WTC11 (cell line): Measurements from ENCODE around the gene HHIP. TPM values are rescaled to one million over a fixed set of nuclear protein-coding genes. Genes with fewer than 3 reads are reported as not detected.

ENCODE experiments used
- ATAC-seq: fragments of 200-7000 bp; cut with Tn5 transposase; 2 replicates; pipeline ENCODE4 v1.10.0; 2021; ENCODE audit warnings: mild to moderate bottlenecking, moderate library complexity
- CTCF ChIA-PET: fragments of 300-600 bp; sonication (Branson Sonifier 250); formaldehyde crosslinking; loops from one replicate; lab custom pipeline; 2021; ENCODE audit warnings: antibody characterized with exemption; lab: Charles Lee
- POLR2A ChIA-PET: fragments of 350-600 bp; sonication (Branson Sonifier 250); formaldehyde crosslinking; loops from one replicate; lab custom pipeline; 2021; ENCODE audit warnings: antibody characterized with exemption; lab: Charles Lee
- DNase-seq: peaks from one replicate; pipeline ENCODE4 v3.0.0; 2021; ENCODE audit warnings: low spot score
- H3K27ac Mint-ChIP-seq: 2 replicates; pipeline ENCODE4 v1.8.0; 2021; ENCODE audit warnings: mixed read lengths
- H3K27me3 Mint-ChIP-seq: 2 replicates; pipeline ENCODE4 v1.8.0; 2021; ENCODE audit warnings: low read depth, mild to moderate bottlenecking, moderate library complexity, mixed read lengths
- H3K36me3 Mint-ChIP-seq: 2 replicates; pipeline ENCODE4 v1.8.0; 2021; ENCODE audit warnings: mixed read lengths
- H3K4me1 Mint-ChIP-seq: 2 replicates; pipeline ENCODE4 v1.8.0; 2022; ENCODE audit warnings: mixed read lengths
- H3K4me3 Mint-ChIP-seq: 2 replicates; pipeline ENCODE4 v1.8.0; 2021; ENCODE audit warnings: mild to moderate bottlenecking, moderate library complexity, mixed read lengths
- H3K9me3 Mint-ChIP-seq: 2 replicates; pipeline ENCODE4 v1.8.0; 2021; ENCODE audit warnings: mixed read lengths
- CBFB ChIP-seq: sonication (generic); formaldehyde crosslinking; IDR thresholded peaks from 2 replicates; pipeline ENCODE4 v1.8.1; 2022; ENCODE audit warnings: mild to moderate bottlenecking, low read depth, missing genetic modification reagents
- FOXP1 ChIP-seq: sonication (generic); formaldehyde crosslinking; IDR thresholded peaks from 2 replicates; pipeline ENCODE4 v1.8.0; 2022; ENCODE audit warnings: missing genetic modification reagents, mild to moderate bottlenecking, moderate library complexity, borderline replicate concordance
- GABPB1 ChIP-seq: sonication (generic); formaldehyde crosslinking; IDR thresholded peaks from 2 replicates; pipeline ENCODE4 v1.8.1; 2023; ENCODE audit warnings: mild to moderate bottlenecking, missing genetic modification reagents
- GRHL2 ChIP-seq: fragments of 250-450 bp; sonication (Bioruptor Pico); IDR thresholded peaks from 2 replicates; pipeline ENCODE4 v1.8.0; 2022; ENCODE audit warnings: mild to moderate bottlenecking, moderate library complexity; ENCODE audit not compliant: insufficient replicate concordance, severe bottlenecking
- HMGA2 ChIP-seq: fragments of 250-450 bp; sonication (Bioruptor Pico); IDR thresholded peaks from 2 replicates; pipeline ENCODE4 v1.4.0; 2021; ENCODE audit warnings: mild to moderate bottlenecking, moderate library complexity
- MXD4 ChIP-seq: fragments of 250-450 bp; sonication (Bioruptor Pico); IDR thresholded peaks from 2 replicates; pipeline ENCODE4 v1.8.0; 2021; ENCODE audit warnings: mild to moderate bottlenecking, moderate library complexity, borderline replicate concordance
- NFYB ChIP-seq: sonication (generic); formaldehyde crosslinking; conservative IDR thresholded peaks from 2 replicates; pipeline ENCODE4 v1.8.0; 2022; ENCODE audit warnings: low read depth, missing genetic modification reagents
- OVOL2 ChIP-seq: fragments of 250-450 bp; sonication (Bioruptor Pico); IDR thresholded peaks from 2 replicates; pipeline ENCODE4 v1.9.0; 2021; ENCODE audit warnings: mild to moderate bottlenecking, borderline replicate concordance
- PRRX2 ChIP-seq: fragments of 250-450 bp; sonication (Bioruptor Pico); IDR thresholded peaks from 2 replicates; pipeline ENCODE4 v1.8.0; 2021; ENCODE audit warnings: mild to moderate bottlenecking
- RORB ChIP-seq: fragments of 250-450 bp; sonication (Bioruptor Pico); IDR thresholded peaks from 2 replicates; pipeline ENCODE4 v1.9.0; 2021; ENCODE audit warnings: mild to moderate bottlenecking
- TP53 ChIP-seq: sonication (generic); formaldehyde crosslinking; IDR thresholded peaks from 2 replicates; pipeline ENCODE4 v1.8.1; 2023; ENCODE audit warnings: mild to moderate bottlenecking, missing genetic modification reagents
- ZNF263 ChIP-seq: sonication (generic); formaldehyde crosslinking; IDR thresholded peaks from 2 replicates; pipeline ENCODE4 v1.8.1; 2022; ENCODE audit warnings: low read depth, mild to moderate bottlenecking, moderate library complexity, missing genetic modification reagents
- ZNF396 ChIP-seq: fragments of 250-450 bp; sonication (Bioruptor Pico); IDR thresholded peaks from 2 replicates; pipeline ENCODE4 v1.8.0; 2021; ENCODE audit warnings: mild to moderate bottlenecking, moderate library complexity, borderline replicate concordance
- ZNF416 ChIP-seq: fragments of 250-450 bp; sonication (Bioruptor Pico); IDR thresholded peaks from 2 replicates; pipeline ENCODE4 v1.9.0; 2021; ENCODE audit warnings: mild to moderate bottlenecking, inconsistent platforms
- total RNA-seq: library from RNA; stranded (reverse); gene quantifications from 3 replicates; pipeline ENCODE4 v1.2.3, GENCODE V29; 2021
- TF ChIP-seq, protein P1 (sequence below): sonication (generic); formaldehyde crosslinking; IDR thresholded peaks from 2 replicates; pipeline ENCODE4 v1.8.1; 2023; ENCODE audit warnings: mild to moderate bottlenecking, missing genetic modification reagents
- TF ChIP-seq, protein P2 (sequence below): sonication (generic); formaldehyde crosslinking; IDR thresholded peaks from 2 replicates; pipeline ENCODE4 v1.8.0; 2023; ENCODE audit warnings: mild to moderate bottlenecking, missing genetic modification reagents
- TF ChIP-seq, protein P3 (sequence below): fragments of 250-450 bp; sonication (Bioruptor Pico); IDR thresholded peaks from 2 replicates; pipeline ENCODE4 v1.8.0; 2021; ENCODE audit warnings: mild to moderate bottlenecking
- TF ChIP-seq, protein P4 (sequence below): fragments of 250-450 bp; sonication (Bioruptor Pico); IDR thresholded peaks from 2 replicates; pipeline ENCODE4 v2.1.2; 2022; ENCODE audit warnings: mild to moderate bottlenecking, moderate library complexity
- TF ChIP-seq, protein P5 (sequence below): sonication (generic); formaldehyde crosslinking; IDR thresholded peaks from 2 replicates; pipeline ENCODE4 v1.8.1; 2022; ENCODE audit warnings: low read depth, missing genetic modification reagents, borderline replicate concordance
- TF ChIP-seq, protein P6 (sequence below): sonication (generic); formaldehyde crosslinking; IDR thresholded peaks from 2 replicates; pipeline ENCODE4 v1.8.1; 2023; ENCODE audit warnings: mild to moderate bottlenecking, missing genetic modification reagents
- TF ChIP-seq, protein P7 (sequence below): sonication (generic); formaldehyde crosslinking; IDR thresholded peaks from 2 replicates; pipeline ENCODE4 v1.8.1; 2022; ENCODE audit warnings: mild to moderate bottlenecking, moderate library complexity, missing genetic modification reagents

Gene HHIP
- total RNA-seq, 1 experiment from 2014 or later = 0.22 TPM

DNA sequence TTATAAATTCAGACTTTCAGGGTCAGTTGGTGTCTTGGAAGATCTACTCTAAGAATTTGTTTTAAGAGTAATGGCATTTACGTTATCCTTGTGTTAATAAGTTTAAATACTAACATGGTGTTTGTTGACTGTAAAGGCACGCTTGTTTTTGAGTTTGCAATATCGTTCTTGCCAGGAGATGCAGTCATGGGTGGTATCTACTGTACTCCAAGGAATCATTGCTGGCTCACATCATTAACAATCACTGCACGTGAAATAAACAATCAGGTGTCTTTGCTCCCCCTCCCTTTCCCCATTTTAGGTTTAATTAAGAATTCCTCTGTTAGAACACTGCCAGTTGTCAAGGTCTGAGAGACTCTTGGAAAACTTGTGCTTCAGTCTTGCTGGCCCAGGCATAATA, 1.6 kb downstream of the HHIP start:
- Mint-ChIP-seq H3K27ac (no peak overlapping the region), H3K9me3 (no peaks in the 10 kb centered on the region), H3K27me3 (peaks cover 80% of the 10 kb centered on the region), H3K4me1 (peaks cover 42% of the 10 kb centered on the region), H3K36me3 (no peaks in the 10 kb centered on the region), H3K4me3 (peak overlapping the region; percentile 81)
- no peak for ATAC-seq
- ChIA-PET CTCF (no interaction called here), POLR2A (interaction anchor here (1.4 kb wide), 1 partner anchor 291 kb away, joined by 4 read pairs; no protein-coding TSS in a partner anchor)
- no peak for DNase-seq
- TF ChIP-seq CBFB (CRISPR knock-in tag) (no peak), PRRX2 (CRISPR knock-in tag) (no peak), ZNF263 (CRISPR knock-in tag) (no peak)

DNA sequence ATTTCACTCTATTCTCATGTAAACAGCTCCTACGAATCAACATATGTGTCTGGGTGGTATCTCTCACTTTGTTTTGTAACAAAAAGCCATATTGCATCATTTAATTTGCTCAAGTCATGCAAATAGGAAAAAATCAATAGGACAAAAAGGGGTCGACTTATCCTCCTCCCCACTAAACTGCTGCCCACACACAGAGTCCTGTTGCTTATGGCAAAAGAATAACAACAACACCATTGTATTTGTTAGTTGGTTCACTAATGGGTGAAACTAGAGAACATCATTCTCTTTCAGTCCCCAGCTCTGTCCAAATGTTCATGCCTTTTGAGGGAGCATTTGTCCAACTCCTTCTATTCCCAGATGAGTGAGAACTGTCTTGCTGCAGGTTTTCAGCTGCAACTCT, 2.1 kb downstream of the HHIP start:
- peaks cover 42% of the 10 kb centered on the region for H3K4me1 Mint-ChIP-seq
- no peaks in the 10 kb centered on the region for H3K36me3 Mint-ChIP-seq
- H3K27ac Mint-ChIP-seq = no peak overlapping the region
- no peaks in the 10 kb centered on the region for H3K9me3 Mint-ChIP-seq
- peak overlapping the region; percentile 81 for H3K4me3 Mint-ChIP-seq
- CTCF ChIA-PET = no interaction called here
- H3K27me3 Mint-ChIP-seq = peaks cover 79% of the 10 kb centered on the region
- peak; percentile 2; the same call in 1 of the 2 replicates for ATAC-seq
- TF ChIP-seq NFYB (CRISPR knock-in tag) (no peak), HMGA2 (CRISPR knock-in tag) (no peak), GABPB1 (CRISPR knock-in tag) (peak; percentile 55; the same call in 1 of the 2 replicates), FOXP1 (CRISPR knock-in tag) (no peak)
- TF ChIP-seq, protein P1, sequence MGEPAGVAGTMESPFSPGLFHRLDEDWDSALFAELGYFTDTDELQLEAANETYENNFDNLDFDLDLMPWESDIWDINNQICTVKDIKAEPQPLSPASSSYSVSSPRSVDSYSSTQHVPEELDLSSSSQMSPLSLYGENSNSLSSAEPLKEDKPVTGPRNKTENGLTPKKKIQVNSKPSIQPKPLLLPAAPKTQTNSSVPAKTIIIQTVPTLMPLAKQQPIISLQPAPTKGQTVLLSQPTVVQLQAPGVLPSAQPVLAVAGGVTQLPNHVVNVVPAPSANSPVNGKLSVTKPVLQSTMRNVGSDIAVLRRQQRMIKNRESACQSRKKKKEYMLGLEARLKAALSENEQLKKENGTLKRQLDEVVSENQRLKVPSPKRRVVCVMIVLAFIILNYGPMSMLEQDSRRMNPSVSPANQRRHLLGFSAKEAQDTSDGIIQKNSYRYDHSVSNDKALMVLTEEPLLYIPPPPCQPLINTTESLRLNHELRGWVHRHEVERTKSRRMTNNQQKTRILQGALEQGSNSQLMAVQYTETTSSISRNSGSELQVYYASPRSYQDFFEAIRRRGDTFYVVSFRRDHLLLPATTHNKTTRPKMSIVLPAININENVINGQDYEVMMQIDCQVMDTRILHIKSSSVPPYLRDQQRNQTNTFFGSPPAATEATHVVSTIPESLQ = no peak
- TF ChIP-seq, protein P2, sequence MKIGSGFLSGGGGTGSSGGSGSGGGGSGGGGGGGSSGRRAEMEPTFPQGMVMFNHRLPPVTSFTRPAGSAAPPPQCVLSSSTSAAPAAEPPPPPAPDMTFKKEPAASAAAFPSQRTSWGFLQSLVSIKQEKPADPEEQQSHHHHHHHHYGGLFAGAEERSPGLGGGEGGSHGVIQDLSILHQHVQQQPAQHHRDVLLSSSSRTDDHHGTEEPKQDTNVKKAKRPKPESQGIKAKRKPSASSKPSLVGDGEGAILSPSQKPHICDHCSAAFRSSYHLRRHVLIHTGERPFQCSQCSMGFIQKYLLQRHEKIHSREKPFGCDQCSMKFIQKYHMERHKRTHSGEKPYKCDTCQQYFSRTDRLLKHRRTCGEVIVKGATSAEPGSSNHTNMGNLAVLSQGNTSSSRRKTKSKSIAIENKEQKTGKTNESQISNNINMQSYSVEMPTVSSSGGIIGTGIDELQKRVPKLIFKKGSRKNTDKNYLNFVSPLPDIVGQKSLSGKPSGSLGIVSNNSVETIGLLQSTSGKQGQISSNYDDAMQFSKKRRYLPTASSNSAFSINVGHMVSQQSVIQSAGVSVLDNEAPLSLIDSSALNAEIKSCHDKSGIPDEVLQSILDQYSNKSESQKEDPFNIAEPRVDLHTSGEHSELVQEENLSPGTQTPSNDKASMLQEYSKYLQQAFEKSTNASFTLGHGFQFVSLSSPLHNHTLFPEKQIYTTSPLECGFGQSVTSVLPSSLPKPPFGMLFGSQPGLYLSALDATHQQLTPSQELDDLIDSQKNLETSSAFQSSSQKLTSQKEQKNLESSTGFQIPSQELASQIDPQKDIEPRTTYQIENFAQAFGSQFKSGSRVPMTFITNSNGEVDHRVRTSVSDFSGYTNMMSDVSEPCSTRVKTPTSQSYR = no peak
- TF ChIP-seq, all 79 proteins: peak for 1
- DNase-seq = no peak
- POLR2A ChIA-PET = interaction anchor here (1.4 kb wide), 1 partner anchor 291 kb away, joined by 4 read pairs; no protein-coding TSS in a partner anchor

DNA sequence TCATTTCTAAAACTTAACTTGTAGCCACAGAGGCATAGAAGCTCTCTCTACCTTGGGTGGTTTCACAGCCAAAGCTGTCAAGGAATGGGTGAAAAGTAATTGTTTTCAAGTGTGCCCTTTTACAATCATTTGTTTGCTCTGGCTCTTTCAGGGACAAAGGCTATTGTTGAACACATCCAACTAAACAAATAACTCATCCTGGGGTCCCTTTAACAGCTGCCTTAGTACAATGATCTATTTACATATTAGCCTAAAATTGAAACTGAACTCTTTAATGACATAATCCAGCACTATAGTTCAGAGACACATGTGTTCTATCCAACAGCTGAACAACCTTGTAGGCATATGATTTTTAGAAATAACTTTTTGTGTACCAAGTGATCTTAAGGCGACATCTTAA, 3.7 kb downstream of the HHIP start:
- H3K27me3 Mint-ChIP-seq = peaks cover 69% of the 10 kb centered on the region
- CTCF ChIA-PET = no interaction called here
- peak; percentile 15 for ATAC-seq
- TF ChIP-seq, protein P3, sequence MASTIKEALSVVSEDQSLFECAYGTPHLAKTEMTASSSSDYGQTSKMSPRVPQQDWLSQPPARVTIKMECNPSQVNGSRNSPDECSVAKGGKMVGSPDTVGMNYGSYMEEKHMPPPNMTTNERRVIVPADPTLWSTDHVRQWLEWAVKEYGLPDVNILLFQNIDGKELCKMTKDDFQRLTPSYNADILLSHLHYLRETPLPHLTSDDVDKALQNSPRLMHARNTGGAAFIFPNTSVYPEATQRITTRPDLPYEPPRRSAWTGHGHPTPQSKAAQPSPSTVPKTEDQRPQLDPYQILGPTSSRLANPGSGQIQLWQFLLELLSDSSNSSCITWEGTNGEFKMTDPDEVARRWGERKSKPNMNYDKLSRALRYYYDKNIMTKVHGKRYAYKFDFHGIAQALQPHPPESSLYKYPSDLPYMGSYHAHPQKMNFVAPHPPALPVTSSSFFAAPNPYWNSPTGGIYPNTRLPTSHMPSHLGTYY = no peak
- TF ChIP-seq ZNF416 (CRISPR knock-in tag) (no peak), HMGA2 (CRISPR knock-in tag) (no peak), FOXP1 (CRISPR knock-in tag) (no peak), MXD4 (CRISPR knock-in tag) (no peak), GRHL2 (no peak), OVOL2 (no peak), TP53 (CRISPR knock-in tag) (no peak), ZNF396 (CRISPR knock-in tag) (no peak), RORB (CRISPR knock-in tag) (no peak)
- TF ChIP-seq, protein P4, sequence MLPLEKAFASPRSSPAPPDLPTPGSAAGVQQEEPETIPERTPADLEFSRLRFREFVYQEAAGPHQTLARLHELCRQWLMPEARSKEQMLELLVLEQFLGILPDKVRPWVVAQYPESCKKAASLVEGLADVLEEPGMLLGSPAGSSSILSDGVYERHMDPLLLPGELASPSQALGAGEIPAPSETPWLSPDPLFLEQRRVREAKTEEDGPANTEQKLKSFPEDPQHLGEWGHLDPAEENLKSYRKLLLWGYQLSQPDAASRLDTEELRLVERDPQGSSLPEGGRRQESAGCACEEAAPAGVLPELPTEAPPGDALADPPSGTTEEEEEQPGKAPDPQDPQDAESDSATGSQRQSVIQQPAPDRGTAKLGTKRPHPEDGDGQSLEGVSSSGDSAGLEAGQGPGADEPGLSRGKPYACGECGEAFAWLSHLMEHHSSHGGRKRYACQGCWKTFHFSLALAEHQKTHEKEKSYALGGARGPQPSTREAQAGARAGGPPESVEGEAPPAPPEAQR = no peak
- TF ChIP-seq, protein P5, sequence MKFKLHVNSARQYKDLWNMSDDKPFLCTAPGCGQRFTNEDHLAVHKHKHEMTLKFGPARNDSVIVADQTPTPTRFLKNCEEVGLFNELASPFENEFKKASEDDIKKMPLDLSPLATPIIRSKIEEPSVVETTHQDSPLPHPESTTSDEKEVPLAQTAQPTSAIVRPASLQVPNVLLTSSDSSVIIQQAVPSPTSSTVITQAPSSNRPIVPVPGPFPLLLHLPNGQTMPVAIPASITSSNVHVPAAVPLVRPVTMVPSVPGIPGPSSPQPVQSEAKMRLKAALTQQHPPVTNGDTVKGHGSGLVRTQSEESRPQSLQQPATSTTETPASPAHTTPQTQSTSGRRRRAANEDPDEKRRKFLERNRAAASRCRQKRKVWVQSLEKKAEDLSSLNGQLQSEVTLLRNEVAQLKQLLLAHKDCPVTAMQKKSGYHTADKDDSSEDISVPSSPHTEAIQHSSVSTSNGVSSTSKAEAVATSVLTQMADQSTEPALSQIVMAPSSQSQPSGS (CRISPR knock-in tag) = no peak
- TF ChIP-seq, protein P6, sequence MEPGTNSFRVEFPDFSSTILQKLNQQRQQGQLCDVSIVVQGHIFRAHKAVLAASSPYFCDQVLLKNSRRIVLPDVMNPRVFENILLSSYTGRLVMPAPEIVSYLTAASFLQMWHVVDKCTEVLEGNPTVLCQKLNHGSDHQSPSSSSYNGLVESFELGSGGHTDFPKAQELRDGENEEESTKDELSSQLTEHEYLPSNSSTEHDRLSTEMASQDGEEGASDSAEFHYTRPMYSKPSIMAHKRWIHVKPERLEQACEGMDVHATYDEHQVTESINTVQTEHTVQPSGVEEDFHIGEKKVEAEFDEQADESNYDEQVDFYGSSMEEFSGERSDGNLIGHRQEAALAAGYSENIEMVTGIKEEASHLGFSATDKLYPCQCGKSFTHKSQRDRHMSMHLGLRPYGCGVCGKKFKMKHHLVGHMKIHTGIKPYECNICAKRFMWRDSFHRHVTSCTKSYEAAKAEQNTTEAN (CRISPR knock-in tag) = no peak
- TF ChIP-seq, protein P7, sequence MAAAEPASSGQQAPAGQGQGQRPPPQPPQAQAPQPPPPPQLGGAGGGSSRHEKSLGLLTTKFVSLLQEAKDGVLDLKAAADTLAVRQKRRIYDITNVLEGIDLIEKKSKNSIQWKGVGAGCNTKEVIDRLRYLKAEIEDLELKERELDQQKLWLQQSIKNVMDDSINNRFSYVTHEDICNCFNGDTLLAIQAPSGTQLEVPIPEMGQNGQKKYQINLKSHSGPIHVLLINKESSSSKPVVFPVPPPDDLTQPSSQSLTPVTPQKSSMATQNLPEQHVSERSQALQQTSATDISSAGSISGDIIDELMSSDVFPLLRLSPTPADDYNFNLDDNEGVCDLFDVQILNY (CRISPR knock-in tag) = no peak

More for the DNA sequence above, 3.7 kb downstream of the HHIP start:
- H3K4me1 Mint-ChIP-seq = peaks cover 47% of the 10 kb centered on the region
- DNase-seq = no peak
- no peak overlapping the region for H3K4me3 Mint-ChIP-seq
- POLR2A ChIA-PET = no interaction called here
- H3K36me3 Mint-ChIP-seq = no peaks in the 10 kb centered on the region
- no peaks in the 10 kb centered on the region for H3K9me3 Mint-ChIP-seq
- no peak overlapping the region for H3K27ac Mint-ChIP-seq
